ENCODE data around the gene PPFIBP1.

DNA sequence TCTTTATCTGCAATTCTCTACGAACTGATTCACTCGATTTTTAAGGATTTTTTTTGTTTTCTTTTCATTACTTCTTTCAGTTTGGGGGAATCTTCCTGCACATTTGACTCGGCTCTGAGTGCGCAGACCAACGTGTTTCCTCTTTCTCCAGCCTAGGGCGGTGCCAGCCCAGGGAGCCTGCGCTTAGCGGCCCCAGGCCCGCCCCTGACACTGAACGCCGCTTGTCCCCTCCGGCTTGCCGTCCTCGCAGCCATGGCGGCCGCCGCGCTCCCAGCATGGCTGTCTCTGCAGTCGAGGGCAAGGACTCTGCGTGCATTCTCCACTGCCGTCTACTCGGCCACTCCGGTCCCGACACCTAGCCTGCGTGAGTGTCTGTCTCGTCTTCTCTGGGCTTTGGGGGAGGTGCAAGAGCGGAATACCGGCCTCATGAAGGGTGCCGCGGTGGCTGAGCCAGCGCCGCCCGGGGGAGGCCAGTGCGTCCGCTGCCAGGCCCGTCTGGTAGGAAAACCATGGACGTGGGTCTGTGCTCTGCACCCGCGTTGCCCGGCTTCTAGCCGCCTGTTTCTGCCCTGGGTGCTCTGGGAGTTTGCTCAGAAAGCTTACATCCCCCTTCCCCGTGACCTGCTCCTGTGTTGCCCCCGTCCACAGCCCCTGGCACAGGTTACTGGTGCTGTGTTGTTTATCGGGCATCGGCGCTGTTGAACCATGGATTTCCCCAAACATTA lies 186.7 kb downstream of the PPFIBP1 start, which contains the start of gene MRPS35:
- peak; percentile 89 to 94 (median 90) for TF ChIP-seq POLR2AphosphoS5 (IDR thresholded peaks at IDR 0.05)
- peak in 1 of 5 experiments; percentile 12 for TF ChIP-seq CTCF (IDR thresholded peaks at IDR 0.05)
- peak; percentile 82 for TF ChIP-seq POLR2A (IDR thresholded peaks at IDR 0.05)
